ENCODE results near the gene DDX39A. TPM values are rescaled to one million over a fixed set of nuclear protein-coding genes. Genes with fewer than 3 reads are reported as not detected.

Gene DDX39A
- total RNA-seq, 4 donors from 2014 or later = 53.3 to 89.7 (median 59.7) TPM

DNA sequence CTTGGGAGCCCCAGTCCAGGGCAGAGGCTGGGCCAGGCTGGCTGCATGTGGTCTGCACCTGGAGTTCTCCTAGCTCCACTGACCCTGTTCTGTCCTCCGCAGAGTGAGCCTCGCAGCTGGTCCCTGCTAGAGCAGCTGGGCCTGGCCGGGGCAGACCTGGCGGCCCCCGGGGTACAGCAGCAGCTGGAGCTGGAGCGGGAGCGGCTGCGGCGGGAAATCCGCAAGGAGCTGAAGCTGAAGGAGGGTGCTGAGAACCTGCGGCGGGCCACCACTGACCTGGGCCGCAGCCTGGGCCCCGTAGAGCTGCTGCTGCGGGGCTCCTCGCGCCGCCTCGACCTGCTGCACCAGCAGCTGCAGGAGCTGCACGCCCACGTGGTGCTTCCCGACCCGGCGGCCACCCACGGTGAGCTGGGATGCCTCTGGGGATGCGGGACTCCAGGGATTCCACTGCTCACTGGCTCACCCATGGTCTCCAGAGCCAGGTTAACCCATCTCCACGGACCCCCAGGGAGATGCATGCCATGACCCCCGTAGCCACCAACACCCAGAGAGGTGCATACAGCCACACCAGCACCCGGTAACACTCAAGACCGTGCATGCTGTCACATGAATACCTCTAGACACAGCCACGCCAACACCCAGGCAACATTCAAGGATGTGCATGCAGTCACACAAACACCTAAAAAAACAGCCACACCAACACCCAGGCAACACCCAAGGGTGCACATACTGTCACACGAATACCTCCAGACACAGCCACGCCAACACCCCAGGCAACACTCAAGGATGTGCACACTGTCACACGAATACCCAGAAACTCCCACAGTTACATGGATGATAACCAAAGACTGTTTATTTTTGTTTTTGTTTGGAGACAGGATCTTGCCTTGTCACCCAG is 22.1 kb upstream of the DDX39A start:
- DNase-seq = no peak
- intact Hi-C loops (cut with DNase I) = no loop called here
- TF ChIP-seq, protein P1, sequence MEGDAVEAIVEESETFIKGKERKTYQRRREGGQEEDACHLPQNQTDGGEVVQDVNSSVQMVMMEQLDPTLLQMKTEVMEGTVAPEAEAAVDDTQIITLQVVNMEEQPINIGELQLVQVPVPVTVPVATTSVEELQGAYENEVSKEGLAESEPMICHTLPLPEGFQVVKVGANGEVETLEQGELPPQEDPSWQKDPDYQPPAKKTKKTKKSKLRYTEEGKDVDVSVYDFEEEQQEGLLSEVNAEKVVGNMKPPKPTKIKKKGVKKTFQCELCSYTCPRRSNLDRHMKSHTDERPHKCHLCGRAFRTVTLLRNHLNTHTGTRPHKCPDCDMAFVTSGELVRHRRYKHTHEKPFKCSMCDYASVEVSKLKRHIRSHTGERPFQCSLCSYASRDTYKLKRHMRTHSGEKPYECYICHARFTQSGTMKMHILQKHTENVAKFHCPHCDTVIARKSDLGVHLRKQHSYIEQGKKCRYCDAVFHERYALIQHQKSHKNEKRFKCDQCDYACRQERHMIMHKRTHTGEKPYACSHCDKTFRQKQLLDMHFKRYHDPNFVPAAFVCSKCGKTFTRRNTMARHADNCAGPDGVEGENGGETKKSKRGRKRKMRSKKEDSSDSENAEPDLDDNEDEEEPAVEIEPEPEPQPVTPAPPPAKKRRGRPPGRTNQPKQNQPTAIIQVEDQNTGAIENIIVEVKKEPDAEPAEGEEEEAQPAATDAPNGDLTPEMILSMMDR (IDR thresholded peaks at IDR 0.05) = no peak
- no peak for TF ChIP-seq POLR2A (IDR thresholded peaks at IDR 0.05)
- H3K27me3 ChIP-seq = no peaks in the 10 kb centered on the region
- no peaks in the 10 kb centered on the region for H3K9me3 ChIP-seq
- H3K36me3 ChIP-seq = peaks cover 43 to 45% of the 10 kb centered on the region in 2 donors
- H3K27ac ChIP-seq = no peak overlapping the region
- no peaks in the 10 kb centered on the region for H3K4me1 ChIP-seq
- no peak overlapping the region for H3K4me3 ChIP-seq (replicated peaks in 1 of 3)
- WGBS, 2 donors = 90 to 92% methylated on average over 13 to 22 of the region's 34 CpGs

DNA sequence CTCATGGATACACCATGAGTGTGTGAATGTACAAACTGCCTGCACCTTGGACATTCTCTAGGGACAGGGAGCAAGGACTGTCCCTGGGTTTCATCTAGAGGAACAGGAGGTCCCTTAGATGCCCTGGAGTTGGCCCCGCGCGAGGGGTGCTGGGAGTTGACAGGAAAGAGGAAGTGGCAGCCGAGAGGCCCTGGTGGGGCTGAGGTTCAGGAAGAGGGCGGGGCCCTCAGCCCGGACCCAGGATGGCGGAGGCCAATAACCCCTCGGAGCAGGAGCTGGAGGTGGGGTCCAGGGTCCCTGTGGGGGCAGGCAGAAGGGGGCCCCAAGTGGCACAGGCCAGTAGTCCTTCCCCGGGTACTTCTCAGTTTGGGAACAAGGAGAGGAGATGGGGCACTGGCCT is 20.9 kb upstream of the DDX39A start:
- Histone ChIP-seq H3K36me3 (peaks cover 34% of the 10 kb centered on the region in 2 donors), H3K27ac (no peak overlapping the region)
- peak; percentile 25 to 34 for DNase-seq

DNA sequence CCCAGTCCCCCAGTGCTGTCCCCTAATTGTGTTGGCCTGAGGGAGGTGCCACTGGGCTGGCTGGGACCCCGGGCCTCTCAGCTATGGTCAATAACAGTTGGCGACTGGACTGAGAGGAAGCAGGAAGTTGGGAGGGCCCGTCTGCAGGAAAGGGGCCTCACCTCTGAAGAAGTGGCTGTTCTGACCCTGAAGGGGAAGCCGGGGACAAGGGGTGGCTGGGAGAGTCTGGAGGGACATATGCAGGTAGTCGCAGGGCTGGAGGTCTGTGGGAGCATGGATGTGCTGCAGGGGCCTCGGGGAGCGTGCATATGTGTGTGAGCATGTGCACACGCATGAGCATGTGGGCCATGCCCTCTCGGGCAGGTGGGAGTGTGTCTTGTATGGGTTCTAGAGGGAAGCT is 19.9 kb upstream of the DDX39A start:
- intact Hi-C loops (cut with DNase I) = no loop called here
- DNase-seq = no peak
- Histone ChIP-seq H3K27ac (no peak overlapping the region), H3K9me3 (no peaks in the 10 kb centered on the region), H3K36me3 (peaks cover 23 to 24% of the 10 kb centered on the region in 2 donors), H3K4me1 (peaks cover 6 to 10% of the 10 kb centered on the region in 2 donors), H3K27me3 (no peaks in the 10 kb centered on the region), H3K4me3 (replicated peaks in 1 of 3) (no peak overlapping the region)
- 71 to 83% methylated on average over 9 of the region's 9 CpGs for WGBS, 2 donors
- no peak for TF ChIP-seq POLR2A (IDR thresholded peaks at IDR 0.05)
- TF ChIP-seq, protein P1 (IDR thresholded peaks at IDR 0.05) = no peak

More for the DNA sequence above, 20.9 kb upstream of the DDX39A start:
- Histone ChIP-seq H3K4me1 (no peaks in the 10 kb centered on the region), H3K4me3 (replicated peaks in 1 of 3) (no peak overlapping the region), H3K27me3 (no peaks in the 10 kb centered on the region), H3K9me3 (no peaks in the 10 kb centered on the region)
- intact Hi-C loops (cut with DNase I) = no loop called here
- 68 to 70% methylated on average over 9 of the region's 9 CpGs for WGBS, 2 donors
- TF ChIP-seq, protein P1 (IDR thresholded peaks at IDR 0.05) = no peak
- TF ChIP-seq POLR2A (IDR thresholded peaks at IDR 0.05) = no peak

DNA sequence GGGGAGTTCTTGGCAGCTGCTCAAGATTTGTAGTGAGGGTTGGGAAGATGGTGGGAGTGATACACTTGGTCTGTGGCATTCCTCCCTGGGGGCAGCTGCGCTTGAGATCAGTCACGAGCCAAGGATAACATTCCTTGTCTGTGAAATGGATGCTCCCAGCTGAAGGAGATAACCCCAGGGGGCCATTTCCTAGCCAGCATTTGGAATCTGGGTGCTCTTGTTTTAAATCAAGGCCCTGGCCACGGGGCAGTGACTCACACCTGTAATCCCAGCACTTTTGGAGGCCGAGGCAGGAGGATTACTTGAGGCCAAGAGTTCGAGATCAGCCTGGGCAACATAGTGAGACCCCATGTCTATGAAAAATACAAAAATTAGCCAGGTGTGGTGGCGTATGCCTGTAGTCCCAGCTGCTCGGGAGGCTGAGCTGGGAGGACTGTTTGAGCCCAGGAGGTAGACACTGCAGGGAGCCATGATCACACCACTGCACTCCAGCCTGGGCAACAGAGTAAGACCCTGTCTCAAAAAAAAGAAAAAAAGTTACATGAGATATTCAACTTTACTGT is 18.5 kb upstream of the DDX39A start:
- DNase-seq = no peak
- Histone ChIP-seq H3K9me3 (no peaks in the 10 kb centered on the region), H3K36me3 (peaks cover 10% of the 10 kb centered on the region in 2 donors), H3K4me3 (replicated peaks in 1 of 3) (no peak overlapping the region), H3K4me1 (peaks cover 8 to 12% of the 10 kb centered on the region in 2 donors), H3K27me3 (no peaks in the 10 kb centered on the region), H3K27ac (no peak overlapping the region)
- TF ChIP-seq, protein P1 (IDR thresholded peaks at IDR 0.05) = no peak
- TF ChIP-seq POLR2A (IDR thresholded peaks at IDR 0.05) = no peak
- intact Hi-C loops (cut with DNase I) = no loop called here
- WGBS, 2 donors = 93 to 100% methylated on average over 5 to 7 of the region's 7 CpGs
